A549 treated with CpdA at 1 μM for 4 hours (cell line): ENCODE results near the gene TEX44. TPM values are rescaled to one million over a fixed set of nuclear protein-coding genes. Genes with fewer than 3 reads are reported as not detected.

Experiments used
- total RNA-seq: library from RNA; stranded (reverse); fragments of 200-300 nt; extraction: Qiagen RNA extraction; gene quantifications from 5 replicates; pipeline ENCODE4 v1.2.3, GENCODE V29; 2022; ENCODE audit warnings: low read depth

TEX44 gene
- not detected in 5 replicates for total RNA-seq

GRCh38 chr2:231592636-231593145, at the start of gene TEX44:
TSS of gene TEX44 (plus strand) at chr2:231592864. CDS start at chr2:231592952, 88 bp downstream.

Other genes with a start within 250 kb of the TEX44 start
- gene B3GNT7, start 197.2 kb upstream of the TEX44 start, total RNA-seq, result 1.4 to 1.8 TPM (median 1.6 TPM) in 5 replicates
- 756 to 899 TPM (median 831 TPM) in 5 replicates for gene NCL, start 128.4 kb upstream of the TEX44 start, total RNA-seq
- 0.01 to 0.05 TPM in 2 of 5 replicates, not detected in the others for gene NMUR1, start 62.4 kb upstream of the TEX44 start, total RNA-seq
- gene PTMA, start 115.7 kb downstream of the TEX44 start, total RNA-seq, result 1,536 to 1,749 TPM (median 1,624 TPM) in 5 replicates
- gene PDE6D, start 188.4 kb downstream of the TEX44 start, total RNA-seq, result 18.8 to 23.1 TPM (median 21.3 TPM) in 5 replicates
- 34.5 to 42.5 TPM (median 41.2 TPM) in 5 replicates for gene COPS7B, start 193.6 kb downstream of the TEX44 start, total RNA-seq